LNCaP clone FGC (cell line): ENCODE data around the gene TADA1.

ENCODE experiments used
- DNase-seq: peaks from one replicate; pipeline ENCODE4 v3.0.0-alpha.2; 2011; ENCODE audit warnings: low read depth
- H3K4me3 ChIP-seq: 2 replicates; pipeline ENCODE4 v1.5.1; 2011; ENCODE audit warnings: mild to moderate bottlenecking, low read depth, low read length, control low read depth
- CTCF ChIP-seq: IDR thresholded peaks from 2 replicates; pipeline ENCODE4 v1.5.1; 2012; ENCODE audit warnings: mild to moderate bottlenecking; ENCODE audit not compliant: control insufficient read depth, insufficient read depth; ENCODE audit errors: extremely low read depth

Gene TADA1

GRCh38 chr1:166875734-166876539 lies at the start of gene TADA1:
Gene TADA1, minus strand, starts transcription at chr1:166876264. Its CDS starts 31 bp downstream, at chr1:166876233.
- TF ChIP-seq CTCF = peak; percentile 25; the same call in 1 of the 2 replicates
- peak within 1 kb of the TSS; percentile 61 for H3K4me3 ChIP-seq
- peak; percentile 96 for DNase-seq

- DNase-seq = peak; percentile 19
These were observed 48.9 kb upstream of the TADA1 start for GRCh38 chr1:166924823-166925541.

GRCh38 chr1:166920561-166921475 lies 44.8 kb upstream of the TADA1 start:
- DNase-seq = no peak
- no peak for TF ChIP-seq CTCF
- H3K4me3 ChIP-seq = no peak overlapping the region

More at GRCh38 chr1:166924823-166925541, 48.9 kb upstream of the TADA1 start:
- H3K4me3 ChIP-seq = no peak overlapping the region
- TF ChIP-seq CTCF = no peak

GRCh38 chr1:166918956-166919316 lies 42.9 kb upstream of the TADA1 start:
- DNase-seq = no peak
- H3K4me3 ChIP-seq = no peak overlapping the region
- TF ChIP-seq CTCF = no peak

- H3K4me3 ChIP-seq = no peak overlapping the region
- DNase-seq = no peak
- no peak for TF ChIP-seq CTCF
These were observed 42.3 kb upstream of the TADA1 start for GRCh38 chr1:166918088-166918955.

- no peak overlapping the region for H3K4me3 ChIP-seq
- no peak for DNase-seq
- no peak for TF ChIP-seq CTCF
These were observed 39.9 kb upstream of the TADA1 start for GRCh38 chr1:166915941-166916340.
